Panc1 (cell line): ENCODE measurements around the gene CCNG2. TPM values are rescaled to one million over a fixed set of nuclear protein-coding genes. Genes with fewer than 3 reads are reported as not detected.

ENCODE experiments used
- ATAC-seq: fragments of 200-7000 bp; cut with Tn5 transposase; 2 replicates; pipeline ENCODE4 v1.9.1; 2020; ENCODE audit warnings: mild to moderate bottlenecking, moderate library complexity
- BruUV-seq: library from RNA; stranded (reverse); fragments of 400-500 nt; replicated peaks from 2 replicates; lab custom pipeline; 2021; lab: Mats Ljungman, UMichigan
- CTCF ChIA-PET: fragments of 300-600 bp; sonication (Branson Sonifier 250); formaldehyde crosslinking; loops from one replicate; lab custom pipeline; 2022; ENCODE audit warnings: antibody characterized with exemption; lab: Charles Lee
- POLR2A ChIA-PET: fragments of 300-600 bp; sonication (Branson Sonifier 250); formaldehyde crosslinking; loops from one replicate; lab custom pipeline; 2022; ENCODE audit warnings: antibody characterized with exemption; lab: Charles Lee
- DNase-seq: peaks from one replicate; pipeline ENCODE4 v3.0.0-alpha.2; 2010; ENCODE audit warnings: low read depth, low spot score
- H3K27ac ChIP-seq: 2 replicates; pipeline ENCODE4 v1.5.1; 2011; ENCODE audit warnings: mild to moderate bottlenecking, low read length, inconsistent platforms
- H3K27me3 ChIP-seq: fragments of 200-500 bp; sonication (Bioruptor generic); 2 replicates; pipeline ENCODE4 v1.6.0; 2014; ENCODE audit warnings: low read length, inconsistent platforms; ENCODE audit not compliant: control insufficient read depth, insufficient read depth
- H3K36me3 ChIP-seq: fragments of 200-500 bp; sonication (Bioruptor generic); 2 replicates; pipeline ENCODE4 v1.5.1; 2014; ENCODE audit warnings: inconsistent platforms, mild to moderate bottlenecking, low read length, moderate library complexity; ENCODE audit not compliant: control insufficient read depth, insufficient read depth
- H3K4me1 ChIP-seq: 2 replicates; pipeline ENCODE4 v1.5.1; 2011; ENCODE audit warnings: inconsistent platforms, mild to moderate bottlenecking, low read length, moderate library complexity; ENCODE audit not compliant: control insufficient read depth, insufficient read depth
- H3K4me3 ChIP-seq, 2 experiments: 2 replicates each; pipeline ENCODE4 v1.5.1; 2011 to 2012; ENCODE audit warnings: low read depth in 2 of 2, low read length in 2 of 2, mild to moderate bottlenecking in 2 of 2, inconsistent platforms in 1 of 2, moderate library complexity in 1 of 2
- H3K9me3 ChIP-seq: fragments of 200-500 bp; sonication (Bioruptor generic); 2 replicates; pipeline ENCODE4 v1.5.1; 2014; ENCODE audit warnings: low read depth, mild to moderate bottlenecking, inconsistent platforms, low read length, moderate library complexity; ENCODE audit not compliant: control insufficient read depth, insufficient read depth
- POLR2AphosphoS5 ChIP-seq: IDR thresholded peaks from 2 replicates; pipeline ENCODE4 v1.6.1; 2012; ENCODE audit warnings: mild to moderate bottlenecking, low read depth, low read length, moderate library complexity
- SIN3A ChIP-seq: IDR thresholded peaks from 2 replicates; pipeline ENCODE4 v1.6.1; 2012; ENCODE audit warnings: low read depth, mild to moderate bottlenecking, low read length, moderate library complexity, borderline replicate concordance; ENCODE audit not compliant: insufficient read depth
- TCF7L2 ChIP-seq: IDR thresholded peaks from 2 replicates; pipeline ENCODE4 v1.6.1; 2011; ENCODE audit warnings: mild to moderate bottlenecking, low read depth, low read length, inconsistent platforms
- in situ Hi-C: cut with HindIII; loops from 2 replicates; pipeline ENCODE4 v1.10.0; 2016; ENCODE audit warnings: low sequenced_read_pairs, low pct_unique_long_range_greater_than_20kb
- intact Hi-C: fragments of 100-400 bp; cut with micrococcal nuclease; formaldehyde crosslinking; loops from one replicate; pipeline ENCODE4 v1.10.0; 2022; ENCODE audit not compliant: unreplicated experiment
- total RNA-seq: library from RNA; stranded (reverse); gene quantifications from one replicate; pipeline ENCODE4 v1.2.1, GENCODE V29; 2021; ENCODE audit not compliant: unreplicated experiment
- TF ChIP-seq, protein P1 (sequence below), 2 experiments: IDR thresholded peaks; 2 replicates each; pipeline ENCODE4 v1.6.1; 2011 to 2012; ENCODE audit warnings: low read depth in 2 of 2, control low read depth in 1 of 2, low read length in 1 of 2, mild to moderate bottlenecking in 1 of 2, moderate library complexity in 1 of 2; ENCODE audit not compliant: insufficient read depth in 1 of 2
- TF ChIP-seq, protein P2 (sequence below): fragments of 450-650 bp; IDR thresholded peaks from 2 replicates; pipeline ENCODE4 v1.5.1; 2017; ENCODE audit warnings: mild to moderate bottlenecking

The CCNG2 gene
- total RNA-seq, 1 experiment from 2014 or later = 18.4 TPM

GRCh38 chr4:77203380-77204197, 46.6 kb downstream of the CCNG2 start:
- peak; percentile 77 for ATAC-seq
- POLR2A ChIA-PET = no interaction called here
- peaks cover 4% of the 10 kb centered on the region; the same call in 1 of the 2 replicates for H3K27me3 ChIP-seq
- BruUV-seq = no TSS peak
- TF ChIP-seq POLR2AphosphoS5 (no peak), SIN3A (no peak), TCF7L2 (no peak)
- TF ChIP-seq, protein P1, sequence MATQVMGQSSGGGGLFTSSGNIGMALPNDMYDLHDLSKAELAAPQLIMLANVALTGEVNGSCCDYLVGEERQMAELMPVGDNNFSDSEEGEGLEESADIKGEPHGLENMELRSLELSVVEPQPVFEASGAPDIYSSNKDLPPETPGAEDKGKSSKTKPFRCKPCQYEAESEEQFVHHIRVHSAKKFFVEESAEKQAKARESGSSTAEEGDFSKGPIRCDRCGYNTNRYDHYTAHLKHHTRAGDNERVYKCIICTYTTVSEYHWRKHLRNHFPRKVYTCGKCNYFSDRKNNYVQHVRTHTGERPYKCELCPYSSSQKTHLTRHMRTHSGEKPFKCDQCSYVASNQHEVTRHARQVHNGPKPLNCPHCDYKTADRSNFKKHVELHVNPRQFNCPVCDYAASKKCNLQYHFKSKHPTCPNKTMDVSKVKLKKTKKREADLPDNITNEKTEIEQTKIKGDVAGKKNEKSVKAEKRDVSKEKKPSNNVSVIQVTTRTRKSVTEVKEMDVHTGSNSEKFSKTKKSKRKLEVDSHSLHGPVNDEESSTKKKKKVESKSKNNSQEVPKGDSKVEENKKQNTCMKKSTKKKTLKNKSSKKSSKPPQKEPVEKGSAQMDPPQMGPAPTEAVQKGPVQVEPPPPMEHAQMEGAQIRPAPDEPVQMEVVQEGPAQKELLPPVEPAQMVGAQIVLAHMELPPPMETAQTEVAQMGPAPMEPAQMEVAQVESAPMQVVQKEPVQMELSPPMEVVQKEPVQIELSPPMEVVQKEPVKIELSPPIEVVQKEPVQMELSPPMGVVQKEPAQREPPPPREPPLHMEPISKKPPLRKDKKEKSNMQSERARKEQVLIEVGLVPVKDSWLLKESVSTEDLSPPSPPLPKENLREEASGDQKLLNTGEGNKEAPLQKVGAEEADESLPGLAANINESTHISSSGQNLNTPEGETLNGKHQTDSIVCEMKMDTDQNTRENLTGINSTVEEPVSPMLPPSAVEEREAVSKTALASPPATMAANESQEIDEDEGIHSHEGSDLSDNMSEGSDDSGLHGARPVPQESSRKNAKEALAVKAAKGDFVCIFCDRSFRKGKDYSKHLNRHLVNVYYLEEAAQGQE (IDR thresholded peaks at IDR 0.05; ENCODE audit: insufficient read depth in 1 of 2, low read depth in 2 of 2, low read length in 1 of 2) = no peak
- TF ChIP-seq, protein P2, sequence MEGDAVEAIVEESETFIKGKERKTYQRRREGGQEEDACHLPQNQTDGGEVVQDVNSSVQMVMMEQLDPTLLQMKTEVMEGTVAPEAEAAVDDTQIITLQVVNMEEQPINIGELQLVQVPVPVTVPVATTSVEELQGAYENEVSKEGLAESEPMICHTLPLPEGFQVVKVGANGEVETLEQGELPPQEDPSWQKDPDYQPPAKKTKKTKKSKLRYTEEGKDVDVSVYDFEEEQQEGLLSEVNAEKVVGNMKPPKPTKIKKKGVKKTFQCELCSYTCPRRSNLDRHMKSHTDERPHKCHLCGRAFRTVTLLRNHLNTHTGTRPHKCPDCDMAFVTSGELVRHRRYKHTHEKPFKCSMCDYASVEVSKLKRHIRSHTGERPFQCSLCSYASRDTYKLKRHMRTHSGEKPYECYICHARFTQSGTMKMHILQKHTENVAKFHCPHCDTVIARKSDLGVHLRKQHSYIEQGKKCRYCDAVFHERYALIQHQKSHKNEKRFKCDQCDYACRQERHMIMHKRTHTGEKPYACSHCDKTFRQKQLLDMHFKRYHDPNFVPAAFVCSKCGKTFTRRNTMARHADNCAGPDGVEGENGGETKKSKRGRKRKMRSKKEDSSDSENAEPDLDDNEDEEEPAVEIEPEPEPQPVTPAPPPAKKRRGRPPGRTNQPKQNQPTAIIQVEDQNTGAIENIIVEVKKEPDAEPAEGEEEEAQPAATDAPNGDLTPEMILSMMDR = peak; percentile 70
- CTCF ChIA-PET = interaction anchor here (0.6 to 1.4 kb wide), 2 partner anchors 39 to 108 kb away, joined by 5 to 6 read pairs; no protein-coding TSS in a partner anchor
- H3K4me3 ChIP-seq = no peak overlapping the region
- intact Hi-C loops = loop anchor here (5.0 kb wide), 1 partner anchor 111 kb away; no protein-coding TSS in a partner anchor
- H3K27ac ChIP-seq = no peak overlapping the region
- H3K9me3 ChIP-seq = no peaks in the 10 kb centered on the region
- H3K36me3 ChIP-seq = no peaks in the 10 kb centered on the region
- H3K4me1 ChIP-seq = no peaks in the 10 kb centered on the region
- in situ Hi-C loops = no loop called here
- DNase-seq = peak; percentile 32

DNA sequence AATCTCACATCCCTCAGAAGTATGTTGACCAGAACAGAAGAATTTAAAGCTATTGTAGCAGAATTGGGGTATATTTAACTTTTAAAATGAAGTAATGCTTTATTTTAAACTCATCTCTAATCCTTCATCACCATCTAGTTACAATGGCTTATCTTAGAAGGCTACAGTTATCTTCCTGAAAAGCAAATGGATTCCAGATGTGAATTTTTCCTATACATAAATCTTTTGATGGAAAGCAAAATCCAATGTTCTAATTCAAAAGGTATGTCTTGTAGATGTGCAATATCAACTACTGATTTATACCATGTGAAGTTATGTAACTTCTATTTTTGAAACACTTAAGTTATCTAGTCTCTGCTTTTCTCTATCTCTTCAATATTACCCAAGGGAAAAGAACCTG, 47.6 kb downstream of the CCNG2 start:
- no peaks in the 10 kb centered on the region for H3K4me1 ChIP-seq
- no peaks in the 10 kb centered on the region for H3K9me3 ChIP-seq
- intact Hi-C loops (loop anchor here (5.0 kb wide), 1 partner anchor 112 kb away; no protein-coding TSS in a partner anchor), in situ Hi-C loops (no loop called here)
- no TSS peak for BruUV-seq
- no peak overlapping the region for H3K4me3 ChIP-seq
- CTCF ChIA-PET = no interaction called here
- DNase-seq (no peak), ATAC-seq (no peak)
- POLR2A ChIA-PET = no interaction called here
- TF ChIP-seq TCF7L2 (no peak), POLR2AphosphoS5 (no peak), SIN3A (no peak)
- TF ChIP-seq, protein P1 (IDR thresholded peaks at IDR 0.05; ENCODE audit: insufficient read depth in 1 of 2, low read depth in 2 of 2, low read length in 1 of 2) = no peak
- TF ChIP-seq, protein P2 = no peak
- no peak overlapping the region for H3K27ac ChIP-seq
- no peaks in the 10 kb centered on the region for H3K36me3 ChIP-seq
- H3K27me3 ChIP-seq = peaks cover 4% of the 10 kb centered on the region; the same call in 1 of the 2 replicates
